ENCODE results near the gene PSAPL1. TPM values are rescaled to one million over a fixed set of nuclear protein-coding genes. Genes with fewer than 3 reads are reported as not detected.

Gene PSAPL1
- total RNA-seq, 1 donor from 2014 or later, result 1.3 TPM

GRCh38 chr4:7442574-7443162 is 7.9 kb upstream of the PSAPL1 start:
- no peaks in the 10 kb centered on the region for H3K27me3 Mint-ChIP-seq
- TF ChIP-seq, protein P1, sequence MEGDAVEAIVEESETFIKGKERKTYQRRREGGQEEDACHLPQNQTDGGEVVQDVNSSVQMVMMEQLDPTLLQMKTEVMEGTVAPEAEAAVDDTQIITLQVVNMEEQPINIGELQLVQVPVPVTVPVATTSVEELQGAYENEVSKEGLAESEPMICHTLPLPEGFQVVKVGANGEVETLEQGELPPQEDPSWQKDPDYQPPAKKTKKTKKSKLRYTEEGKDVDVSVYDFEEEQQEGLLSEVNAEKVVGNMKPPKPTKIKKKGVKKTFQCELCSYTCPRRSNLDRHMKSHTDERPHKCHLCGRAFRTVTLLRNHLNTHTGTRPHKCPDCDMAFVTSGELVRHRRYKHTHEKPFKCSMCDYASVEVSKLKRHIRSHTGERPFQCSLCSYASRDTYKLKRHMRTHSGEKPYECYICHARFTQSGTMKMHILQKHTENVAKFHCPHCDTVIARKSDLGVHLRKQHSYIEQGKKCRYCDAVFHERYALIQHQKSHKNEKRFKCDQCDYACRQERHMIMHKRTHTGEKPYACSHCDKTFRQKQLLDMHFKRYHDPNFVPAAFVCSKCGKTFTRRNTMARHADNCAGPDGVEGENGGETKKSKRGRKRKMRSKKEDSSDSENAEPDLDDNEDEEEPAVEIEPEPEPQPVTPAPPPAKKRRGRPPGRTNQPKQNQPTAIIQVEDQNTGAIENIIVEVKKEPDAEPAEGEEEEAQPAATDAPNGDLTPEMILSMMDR (conservative IDR thresholded peaks at IDR 0.05), result no peak
- DNase-seq (ENCODE audit: extremely low spot score, unreplicated experiment), result no peak
- H3K9me3 Mint-ChIP-seq, result peaks cover 6% of the 10 kb centered on the region
- peaks cover 4% of the 10 kb centered on the region for H3K4me1 Mint-ChIP-seq (ENCODE audit: unreplicated experiment)
- no peaks in the 10 kb centered on the region for H3K36me3 Mint-ChIP-seq
- H3K4me3 Mint-ChIP-seq, result no peak overlapping the region
- no peak overlapping the region for H3K27ac Mint-ChIP-seq

DNA sequence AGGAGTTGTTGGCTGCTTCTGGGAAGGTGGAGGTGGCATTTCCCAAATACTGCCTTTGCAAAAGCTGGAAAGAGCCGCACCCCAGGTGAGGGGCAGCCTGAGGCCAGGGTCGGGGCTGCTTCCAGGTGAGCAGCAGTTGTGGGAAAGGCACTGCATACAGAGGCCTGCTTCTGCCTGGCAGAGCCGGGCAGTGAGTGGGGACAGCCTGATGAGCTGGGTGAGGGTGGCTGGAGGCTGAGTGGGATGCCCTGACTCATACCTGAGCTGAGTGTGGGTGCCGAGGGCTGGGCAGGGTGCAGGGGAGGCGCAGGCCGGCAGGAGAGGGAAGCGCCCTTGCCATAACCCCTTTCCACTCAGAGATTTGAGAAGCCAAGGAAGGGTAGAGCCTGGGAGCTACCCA is 6.5 kb upstream of the PSAPL1 start:
- Mint-ChIP-seq H3K36me3 (no peaks in the 10 kb centered on the region), H3K27ac (no peak overlapping the region), H3K9me3 (peaks cover 6% of the 10 kb centered on the region), H3K4me3 (no peak overlapping the region), H3K4me1 (ENCODE audit: unreplicated experiment) (peaks cover 4% of the 10 kb centered on the region), H3K27me3 (no peaks in the 10 kb centered on the region)
- no peak for DNase-seq (ENCODE audit: extremely low spot score, unreplicated experiment)
- TF ChIP-seq, protein P1 (conservative IDR thresholded peaks at IDR 0.05), result no peak

- DNase-seq (ENCODE audit: extremely low spot score, unreplicated experiment), result no peak
- Mint-ChIP-seq H3K4me1 (ENCODE audit: unreplicated experiment) (peaks cover 14% of the 10 kb centered on the region), H3K27ac (no peak overlapping the region), H3K9me3 (peaks cover 6% of the 10 kb centered on the region), H3K27me3 (no peaks in the 10 kb centered on the region), H3K4me3 (no peak overlapping the region), H3K36me3 (no peaks in the 10 kb centered on the region)
- TF ChIP-seq, protein P1 (conservative IDR thresholded peaks at IDR 0.05), result no peak
These were observed 5.0 kb upstream of the PSAPL1 start for GRCh38 chr4:7439699-7440098.

DNA sequence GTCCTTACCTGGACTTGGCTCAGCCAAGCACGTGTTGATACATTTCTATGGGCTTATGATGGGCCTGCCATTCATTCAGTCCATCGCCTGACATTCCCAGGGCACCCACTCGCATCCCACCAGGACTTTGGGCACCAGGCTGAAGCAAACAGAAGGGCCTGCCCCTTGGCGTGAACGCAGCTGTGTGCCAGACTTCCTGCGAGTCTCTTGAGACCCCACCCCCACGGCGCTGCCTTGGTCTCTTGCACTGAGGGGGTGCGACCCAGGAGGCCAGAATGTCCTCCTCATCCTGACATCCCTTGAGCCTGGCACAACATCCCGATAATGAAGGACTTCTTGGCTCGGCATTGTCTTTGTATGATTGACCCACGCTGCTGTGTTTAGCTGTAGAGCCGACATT is 1.5 kb upstream of the PSAPL1 start:
- H3K36me3 Mint-ChIP-seq, result no peaks in the 10 kb centered on the region
- peaks cover 10% of the 10 kb centered on the region for H3K4me1 Mint-ChIP-seq (ENCODE audit: unreplicated experiment)
- TF ChIP-seq, protein P1 (conservative IDR thresholded peaks at IDR 0.05), result no peak
- DNase-seq (ENCODE audit: extremely low spot score, unreplicated experiment), result no peak
- no peak overlapping the region for H3K27ac Mint-ChIP-seq
- H3K27me3 Mint-ChIP-seq, result no peaks in the 10 kb centered on the region
- peaks cover 6% of the 10 kb centered on the region for H3K9me3 Mint-ChIP-seq
- no peak overlapping the region for H3K4me3 Mint-ChIP-seq

- Mint-ChIP-seq H3K27me3 (no peaks in the 10 kb centered on the region), H3K4me1 (ENCODE audit: unreplicated experiment) (peaks cover 10% of the 10 kb centered on the region), H3K27ac (peak overlapping the region; percentile 88), H3K4me3 (peak overlapping the region; percentile 63), H3K9me3 (peaks cover 6% of the 10 kb centered on the region), H3K36me3 (no peaks in the 10 kb centered on the region)
- no peak for DNase-seq (ENCODE audit: extremely low spot score, unreplicated experiment)
- TF ChIP-seq, protein P1 (conservative IDR thresholded peaks at IDR 0.05), result no peak
These were observed 836 bp upstream of the PSAPL1 start for GRCh38 chr4:7435471-7436061.

Measured in type B pancreatic cell (in vitro differentiated cells).